Measurements from ENCODE around the gene PRDX4. TPM values are rescaled to one million over a fixed set of nuclear protein-coding genes. Genes with fewer than 3 reads are reported as not detected.

PRDX4 gene
- total and polyA plus RNA-seq, 4 donors, result 183 to 480 (median 412) TPM

GRCh38 chrX:23656091-23656490 lies 11.2 kb upstream of the PRDX4 start:
- Histone ChIP-seq H3K4me1 (ENCODE audit: control insufficient read depth in 4 of 4, insufficient read depth in 4 of 4, low read length in 3 of 4) (no peaks in the 10 kb centered on the region), H3K27ac (ENCODE audit: low read depth in 1 of 2, low read length in 2 of 2) (no peak overlapping the region), H3K9me3 (ENCODE audit: control insufficient read depth in 4 of 4, low read length in 3 of 4) (no peaks in the 10 kb centered on the region), H3K4me3 (ENCODE audit: low read depth in 1 of 3, low read length in 3 of 3) (no peak overlapping the region), H3K36me3 (ENCODE audit: control insufficient read depth in 4 of 4, insufficient read depth in 3 of 4, low read depth in 1 of 4, low read length in 3 of 4) (no peaks in the 10 kb centered on the region), H3K9ac (ENCODE audit: low read depth in 1 of 2, low read length in 2 of 2) (no peak overlapping the region), H3K27me3 (ENCODE audit: control insufficient read depth in 4 of 4, insufficient read depth in 4 of 4, low read length in 3 of 4) (peaks cover 0 to 3% (median 0%) of the 10 kb centered on the region in 4 donors)
- no peak for DNase-seq (ENCODE audit: low spot score)
- 86% methylated on average over 5 of the region's 5 CpGs for WGBS
- TF ChIP-seq GABPA (IDR thresholded peaks at IDR 0.05 in 1 of 2, conservative IDR thresholded peaks at IDR 0.05 in 1 of 2) (no peak), MAX (IDR thresholded peaks at IDR 0.05) (no peak), ATF3 (IDR thresholded peaks at IDR 0.05) (no peak), FOXA2 (IDR thresholded peaks at IDR 0.05) (no peak), REST (IDR thresholded peaks at IDR 0.05) (no peak), SP1 (IDR thresholded peaks at IDR 0.05) (no peak), CTCF (IDR thresholded peaks at IDR 0.05; ENCODE audit: low read depth, low read length, missing input control) (no peak), HNF4A (conservative IDR thresholded peaks at IDR 0.05) (no peak), FOXA1 (IDR thresholded peaks at IDR 0.05) (no peak), RXRA (IDR thresholded peaks at IDR 0.05) (no peak), EGR1 (IDR thresholded peaks at IDR 0.05; ENCODE audit: low read depth in 2 of 2) (no peak), RAD21 (IDR thresholded peaks at IDR 0.05) (no peak)

GRCh38 chrX:23656684-23657083 lies 10.6 kb upstream of the PRDX4 start:
- WGBS, result 88% methylated on average over 3 of the region's 3 CpGs
- no peak for TF ChIP-seq RXRA (IDR thresholded peaks at IDR 0.05)
- no peak for TF ChIP-seq REST (IDR thresholded peaks at IDR 0.05)
- TF ChIP-seq SP1 (IDR thresholded peaks at IDR 0.05), result no peak
- no peak for TF ChIP-seq RAD21 (IDR thresholded peaks at IDR 0.05)
- TF ChIP-seq CTCF (IDR thresholded peaks at IDR 0.05; ENCODE audit: low read depth, low read length, missing input control), result no peak
- no peak for TF ChIP-seq ZBTB33 (IDR thresholded peaks at IDR 0.05)
- no peak for TF ChIP-seq GABPA (IDR thresholded peaks at IDR 0.05 in 1 of 2, conservative IDR thresholded peaks at IDR 0.05 in 1 of 2)
- no peak for DNase-seq (ENCODE audit: low spot score)
- Histone ChIP-seq H3K27me3 (ENCODE audit: control insufficient read depth in 4 of 4, insufficient read depth in 4 of 4, low read length in 3 of 4) (peaks cover 0 to 3% (median 0%) of the 10 kb centered on the region in 4 donors), H3K9ac (ENCODE audit: low read depth in 1 of 2, low read length in 2 of 2) (no peak overlapping the region), H3K4me3 (ENCODE audit: low read depth in 1 of 3, low read length in 3 of 3) (no peak overlapping the region), H3K4me1 (ENCODE audit: control insufficient read depth in 4 of 4, insufficient read depth in 4 of 4, low read length in 3 of 4) (no peaks in the 10 kb centered on the region), H3K36me3 (ENCODE audit: control insufficient read depth in 4 of 4, insufficient read depth in 3 of 4, low read depth in 1 of 4, low read length in 3 of 4) (no peaks in the 10 kb centered on the region), H3K9me3 (ENCODE audit: control insufficient read depth in 4 of 4, low read length in 3 of 4) (no peaks in the 10 kb centered on the region), H3K27ac (ENCODE audit: low read depth in 1 of 2, low read length in 2 of 2) (no peak overlapping the region)
